Measurements from ENCODE around the gene SEPTIN10. TPM values are rescaled to one million over a fixed set of nuclear protein-coding genes. Genes with fewer than 3 reads are reported as not detected.
A peak's percentile ranks its signal among the peaks of the same experiment; 100 is the strongest.

Gene SEPTIN10
- total RNA-seq, 3 donors from 2014 or later, result 93.5 to 116 (median 100) TPM

DNA sequence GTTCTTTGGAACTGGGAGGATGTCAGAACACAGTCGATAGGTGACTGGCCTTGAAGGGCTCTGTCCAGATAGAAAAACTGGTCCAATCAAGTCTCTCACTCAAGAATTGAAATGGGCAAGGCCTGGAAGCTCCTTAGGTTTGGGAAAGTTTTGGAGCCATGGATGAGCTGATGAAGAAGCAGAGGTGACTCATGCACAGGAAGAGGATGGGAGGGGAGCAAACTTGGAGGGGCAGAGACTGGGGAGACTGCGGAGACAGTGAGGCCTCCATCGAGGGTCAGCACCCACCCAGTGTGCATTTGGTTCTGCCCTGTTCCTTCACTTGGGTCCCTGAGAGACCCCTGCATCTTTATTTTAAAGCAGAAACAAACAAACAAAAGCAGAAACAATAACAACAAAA is 41.5 kb upstream of the SEPTIN10 start:
- Histone ChIP-seq H3K36me3 (no peaks in the 10 kb centered on the region), H3K4me1 (no peaks in the 10 kb centered on the region), H3K27ac (no peak overlapping the region), H3K27me3 (no peaks in the 10 kb centered on the region), H3K4me3 (no peak overlapping the region), H3K9me3 (no peaks in the 10 kb centered on the region)
- no peak for DNase-seq (ENCODE audit: low spot score in 2 of 2)
- intact Hi-C loops (cut with DNase I; ENCODE audit: low total_unique reads), result no loop called here
- TF ChIP-seq POLR2A (IDR thresholded peaks at IDR 0.05) (no peak), CTCF (IDR thresholded peaks at IDR 0.05) (no peak), POLR2AphosphoS5 (IDR thresholded peaks at IDR 0.05) (no peak)

- no peak for DNase-seq (ENCODE audit: low spot score in 2 of 2)
- no peaks in the 10 kb centered on the region for H3K4me1 ChIP-seq
- no peaks in the 10 kb centered on the region for H3K9me3 ChIP-seq
- no peak for TF ChIP-seq POLR2A (IDR thresholded peaks at IDR 0.05)
- TF ChIP-seq CTCF (IDR thresholded peaks at IDR 0.05), result no peak
- TF ChIP-seq POLR2AphosphoS5 (IDR thresholded peaks at IDR 0.05), result no peak
- H3K36me3 ChIP-seq, result no peaks in the 10 kb centered on the region
- intact Hi-C loops (cut with DNase I; ENCODE audit: low total_unique reads), result no loop called here
- no peak overlapping the region for H3K4me3 ChIP-seq
- no peak overlapping the region for H3K27ac ChIP-seq
- no peaks in the 10 kb centered on the region for H3K27me3 ChIP-seq
Measured at GRCh38 chr2:109654326-109655050, 40.7 kb upstream of the SEPTIN10 start.

- TF ChIP-seq CTCF (IDR thresholded peaks at IDR 0.05) (no peak), POLR2A (IDR thresholded peaks at IDR 0.05) (no peak), POLR2AphosphoS5 (IDR thresholded peaks at IDR 0.05) (no peak)
- Histone ChIP-seq H3K4me1 (peaks cover 0 to 7% of the 10 kb centered on the region in 2 donors), H3K9me3 (no peaks in the 10 kb centered on the region), H3K36me3 (no peaks in the 10 kb centered on the region), H3K27ac (no peak overlapping the region), H3K27me3 (no peaks in the 10 kb centered on the region), H3K4me3 (no peak overlapping the region)
- intact Hi-C loops (cut with DNase I; ENCODE audit: low total_unique reads), result no loop called here
- DNase-seq (ENCODE audit: low spot score in 2 of 2), result no peak
Measured at GRCh38 chr2:109649736-109650695, 36.2 kb upstream of the SEPTIN10 start.

DNA sequence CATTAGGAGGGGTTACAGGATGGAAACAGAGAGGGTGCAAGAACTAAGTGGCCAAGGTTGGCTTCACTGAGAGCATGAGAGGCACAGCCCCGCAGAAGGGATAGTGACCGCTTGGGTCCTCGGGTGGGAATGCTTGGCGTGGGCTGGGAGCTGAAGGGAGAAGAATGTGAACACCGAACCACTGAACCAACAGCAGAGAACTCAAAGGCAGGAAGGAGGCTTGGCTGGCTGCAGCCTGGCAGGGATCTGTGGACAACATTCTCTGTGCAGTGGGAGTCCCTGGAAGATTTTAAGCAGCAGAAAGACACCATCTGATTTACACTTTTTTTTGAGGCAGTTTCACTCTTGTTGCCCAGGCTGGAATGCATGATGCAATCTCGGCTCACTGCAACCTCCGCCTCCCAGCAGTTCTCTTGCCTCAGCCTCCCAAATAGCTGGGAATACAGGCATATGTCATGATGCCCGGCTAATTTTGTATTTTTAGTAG is 34.3 kb upstream of the SEPTIN10 start:
- intact Hi-C loops (cut with DNase I; ENCODE audit: low total_unique reads), result no loop called here
- Histone ChIP-seq H3K9me3 (no peaks in the 10 kb centered on the region), H3K27ac (peak overlapping the region; percentile 35 to 71), H3K4me3 (no peak overlapping the region), H3K4me1 (peaks cover 0 to 16% of the 10 kb centered on the region in 2 donors), H3K27me3 (no peaks in the 10 kb centered on the region), H3K36me3 (no peaks in the 10 kb centered on the region)
- DNase-seq (ENCODE audit: low spot score in 2 of 2), result peak in 1 of 2 donors; percentile 39
- TF ChIP-seq POLR2AphosphoS5 (IDR thresholded peaks at IDR 0.05), result no peak
- TF ChIP-seq POLR2A (IDR thresholded peaks at IDR 0.05), result no peak
- TF ChIP-seq CTCF (IDR thresholded peaks at IDR 0.05), result no peak
